ENCODE data around the gene REXO4.

- TF ChIP-seq CTCF (IDR thresholded peaks at IDR 0.05) (no peak), POLR2A (IDR thresholded peaks at IDR 0.05) (no peak), EP300 (IDR thresholded peaks at IDR 0.05) (no peak)
These were observed 27.6 kb upstream of the REXO4 start for GRCh38 chr9:133445293-133445969.

Measured in suprapubic skin (tissue), 3 donors.